PFSK-1 (cell line): Measurements from ENCODE around the gene ZFAND2A.
A peak's percentile ranks its signal among the peaks of the same experiment; 100 is the strongest.

ENCODE experiments used
- FOXP2 ChIP-seq: optimal IDR thresholded peaks from 2 replicates; pipeline ENCODE3; 2011; ENCODE audit warnings: borderline replicate concordance, control low read depth, inconsistent platforms; ENCODE audit not compliant: insufficient read depth; ENCODE audit errors: extremely low read length, extremely low read depth
- POLR2AphosphoS5 ChIP-seq: IDR thresholded peaks from 2 replicates; pipeline ENCODE4 v1.6.1; 2012; ENCODE audit warnings: low read depth, mild to moderate bottlenecking, control low read depth, low read length, moderate library complexity
- REST ChIP-seq, 2 experiments: IDR thresholded peaks; 2 replicates each; pipeline versions ENCODE4 v1.6.1 to v1.8.0; 2011 to 2012; ENCODE audit warnings: low read depth in 2 of 2, low read length in 2 of 2, control low read depth in 1 of 2, inconsistent platforms in 1 of 2, mild to moderate bottlenecking in 1 of 2, moderate library complexity in 1 of 2; ENCODE audit not compliant: insufficient read depth in 1 of 2
- SIN3A ChIP-seq: IDR thresholded peaks from 2 replicates; pipeline ENCODE4 v1.6.1; 2012; ENCODE audit warnings: mild to moderate bottlenecking, low read length, moderate library complexity, borderline replicate concordance; ENCODE audit not compliant: insufficient read depth
- TAF1 ChIP-seq: IDR thresholded peaks from 2 replicates; pipeline ENCODE4 v1.6.1; 2012; ENCODE audit warnings: low read length, control low read depth, borderline replicate concordance; ENCODE audit not compliant: insufficient read depth

The ZFAND2A gene

GRCh38 chr7:1197997-1198625, 38.1 kb upstream of the ZFAND2A start:
- no peak for TF ChIP-seq SIN3A
- TF ChIP-seq REST (IDR thresholded peaks at IDR 0.05; ENCODE audit: insufficient read depth in 1 of 2, low read depth in 2 of 2, low read length in 2 of 2), result no peak
- no peak for TF ChIP-seq TAF1
- no peak for TF ChIP-seq FOXP2
- TF ChIP-seq POLR2AphosphoS5, result no peak

GRCh38 chr7:1196950-1197349, 37.0 kb upstream of the ZFAND2A start:
- TF ChIP-seq POLR2AphosphoS5, result no peak
- no peak for TF ChIP-seq FOXP2
- TF ChIP-seq REST (IDR thresholded peaks at IDR 0.05; ENCODE audit: insufficient read depth in 1 of 2, low read depth in 2 of 2, low read length in 2 of 2), result no peak
- TF ChIP-seq SIN3A, result no peak
- TF ChIP-seq TAF1, result no peak

GRCh38 chr7:1193593-1194424, 33.8 kb upstream of the ZFAND2A start:
- TF ChIP-seq FOXP2 (no peak), SIN3A (no peak), REST (IDR thresholded peaks at IDR 0.05; ENCODE audit: insufficient read depth in 1 of 2, low read depth in 2 of 2, low read length in 2 of 2) (no peak), TAF1 (no peak), POLR2AphosphoS5 (no peak)

GRCh38 chr7:1192171-1192676, 32.2 kb upstream of the ZFAND2A start:
- TF ChIP-seq FOXP2, result peak; percentile 59
- TF ChIP-seq REST (IDR thresholded peaks at IDR 0.05; ENCODE audit: insufficient read depth in 1 of 2, low read depth in 2 of 2, low read length in 2 of 2), result no peak
